ENCODE measurements around the gene OR4D6.
A peak's percentile ranks its signal among the peaks of the same experiment; 100 is the strongest.
"Not testable (repeated sequence)": the region's sequence is repeated elsewhere in the genome, so short reads cannot be mapped to it uniquely, and the experiment has no call there.

Gene OR4D6

GRCh38 chr11:59456661-59457060 lies at the start of gene OR4D6:
Gene OR4D6, plus strand, starts transcription at chr11:59456961. Its CDS starts 0 bp downstream, at chr11:59456961.
- DNase-seq (ENCODE audit: low read depth in 3 of 3, low spot score in 1 of 3): no peak

- no peak for DNase-seq (ENCODE audit: low read depth in 3 of 3, low spot score in 1 of 3)
These were observed 43.1 kb upstream of the OR4D6 start for GRCh38 chr11:59413646-59414045.

- DNase-seq (ENCODE audit: low read depth in 3 of 3, low spot score in 1 of 3): no peak
These were observed 41.6 kb upstream of the OR4D6 start for GRCh38 chr11:59415111-59415510.

GRCh38 chr11:59416613-59417012 lies 40.1 kb upstream of the OR4D6 start:
- no peak for DNase-seq (ENCODE audit: low read depth in 3 of 3, low spot score in 1 of 3)

- DNase-seq (ENCODE audit: low read depth in 3 of 3, low spot score in 1 of 3): no peak
These were observed 39.7 kb upstream of the OR4D6 start for GRCh38 chr11:59417023-59417422.

- no peak for DNase-seq (ENCODE audit: low read depth in 3 of 3, low spot score in 1 of 3)
These were observed 38.6 kb upstream of the OR4D6 start for GRCh38 chr11:59418156-59418555.

GRCh38 chr11:59423835-59424234 lies 32.9 kb upstream of the OR4D6 start:
- DNase-seq (ENCODE audit: low read depth in 3 of 3, low spot score in 1 of 3): no peak

- no peak for DNase-seq (ENCODE audit: low read depth in 3 of 3, low spot score in 1 of 3)
These were observed 31.6 kb upstream of the OR4D6 start for GRCh38 chr11:59425131-59425530.

- DNase-seq (ENCODE audit: low read depth in 3 of 3, low spot score in 1 of 3): no peak
These were observed 30.2 kb upstream of the OR4D6 start, which contains the start of gene OR5A2 for GRCh38 chr11:59426361-59427067. Gene OR5A2, minus strand, starts transcription at chr11:59426413. Its CDS starts 3,460 bp downstream, at chr11:59422953.

- no peak for DNase-seq (ENCODE audit: low read depth in 3 of 3, low spot score in 1 of 3)
These were observed 29.7 kb upstream of the OR4D6 start for GRCh38 chr11:59427068-59427382.

- peak in 1 of 3 donors; percentile 1 for DNase-seq (ENCODE audit: low read depth in 3 of 3, low spot score in 1 of 3)
These were observed 26.7 kb upstream of the OR4D6 start for GRCh38 chr11:59429924-59430516.

GRCh38 chr11:59436169-59436568 lies 20.6 kb upstream of the OR4D6 start, which contains the start of gene OR5A1:
Gene OR5A1, plus strand, starts transcription at chr11:59436469. Its CDS starts 6,700 bp downstream, at chr11:59443169.
- no peak for DNase-seq (ENCODE audit: low read depth in 3 of 3, low spot score in 1 of 3)

GRCh38 chr11:59437770-59438169 lies 19.0 kb upstream of the OR4D6 start:
- no peak for DNase-seq (ENCODE audit: low read depth in 3 of 3, low spot score in 1 of 3)

GRCh38 chr11:59445624-59446023 lies 11.1 kb upstream of the OR4D6 start:
- not testable (repeated sequence) for DNase-seq (ENCODE audit: low read depth in 3 of 3, low spot score in 1 of 3)

GRCh38 chr11:59448484-59448883 lies 8.3 kb upstream of the OR4D6 start:
- no peak for DNase-seq (ENCODE audit: low read depth in 3 of 3, low spot score in 1 of 3)

GRCh38 chr11:59459916-59460315 lies 3.2 kb downstream of the OR4D6 start:
- no peak for DNase-seq (ENCODE audit: low read depth in 3 of 3, low spot score in 1 of 3)

GRCh38 chr11:59463190-59463641 lies 6.5 kb downstream of the OR4D6 start:
- DNase-seq (ENCODE audit: low read depth in 3 of 3, low spot score in 1 of 3): no peak

GRCh38 chr11:59473015-59473414 lies 16.3 kb downstream of the OR4D6 start, which contains the start of gene OR4D10:
Gene OR4D10, plus strand, starts transcription at chr11:59473315. Its CDS starts 4,115 bp downstream, at chr11:59477430.
- DNase-seq (ENCODE audit: low read depth in 3 of 3, low spot score in 1 of 3): no peak

GRCh38 chr11:59475176-59475575 lies 18.4 kb downstream of the OR4D6 start:
- no peak for DNase-seq (ENCODE audit: low read depth in 3 of 3, low spot score in 1 of 3)

- no peak for DNase-seq (ENCODE audit: low read depth in 3 of 3, low spot score in 1 of 3)
These were observed 23.1 kb downstream of the OR4D6 start for GRCh38 chr11:59479906-59480305.

- DNase-seq (ENCODE audit: low read depth in 3 of 3, low spot score in 1 of 3): no peak
These were observed 23.6 kb downstream of the OR4D6 start for GRCh38 chr11:59480359-59480758.

GRCh38 chr11:59501931-59502330 lies 45.2 kb downstream of the OR4D6 start:
- DNase-seq (ENCODE audit: low read depth in 3 of 3, low spot score in 1 of 3): no peak

GRCh38 chr11:59503276-59503675 lies 46.5 kb downstream of the OR4D6 start, which contains the start of gene OR4D11:
Gene OR4D11, plus strand, starts transcription at chr11:59503576. Its CDS starts 0 bp downstream, at chr11:59503576.
- no peak for DNase-seq (ENCODE audit: low read depth in 3 of 3, low spot score in 1 of 3)
